GM21737 (cell line): Measurements from ENCODE around the gene PDE9A.
"Not testable (repeated sequence)": the region's sequence is repeated elsewhere in the genome, so short reads cannot be mapped to it uniquely, and the experiment has no call there.

Source experiments
- ATAC-seq: cut with Tn5 transposase; IDR thresholded peaks from one replicate; pipeline ENCODE4 v1.9.1; 2021; ENCODE audit warnings: mild to moderate bottlenecking, moderate library complexity; ENCODE audit not compliant: unreplicated experiment

The PDE9A gene

GRCh38 chr21:42785666-42786427, 132.4 kb downstream of the PDE9A start:
- no peak for ATAC-seq

DNA sequence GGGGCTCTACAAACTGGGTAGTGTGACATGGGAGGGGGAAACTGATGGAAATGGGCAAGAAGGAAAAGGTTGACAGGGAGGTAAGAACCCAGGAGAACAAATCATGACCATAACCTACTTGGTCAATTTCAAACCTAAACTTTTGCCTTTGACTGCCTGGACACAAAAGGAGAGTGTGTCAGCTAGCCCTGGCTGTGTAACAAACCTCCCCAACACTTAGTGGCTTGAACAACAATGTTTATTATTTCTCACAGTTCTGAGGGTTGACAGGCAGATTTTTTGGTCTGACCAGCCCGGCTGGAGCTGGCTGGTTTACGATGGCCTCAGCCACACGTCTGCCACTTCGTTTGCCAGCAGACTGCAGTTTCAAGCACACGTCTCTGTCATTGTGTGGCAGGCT, 133.5 kb downstream of the PDE9A start:
- ATAC-seq = no peak

GRCh38 chr21:42787613-42788012, 134.2 kb downstream of the PDE9A start:
- no peak for ATAC-seq

- no peak for ATAC-seq
Observed at GRCh38 chr21:42790520-42791065, 137.2 kb downstream of the PDE9A start.

DNA sequence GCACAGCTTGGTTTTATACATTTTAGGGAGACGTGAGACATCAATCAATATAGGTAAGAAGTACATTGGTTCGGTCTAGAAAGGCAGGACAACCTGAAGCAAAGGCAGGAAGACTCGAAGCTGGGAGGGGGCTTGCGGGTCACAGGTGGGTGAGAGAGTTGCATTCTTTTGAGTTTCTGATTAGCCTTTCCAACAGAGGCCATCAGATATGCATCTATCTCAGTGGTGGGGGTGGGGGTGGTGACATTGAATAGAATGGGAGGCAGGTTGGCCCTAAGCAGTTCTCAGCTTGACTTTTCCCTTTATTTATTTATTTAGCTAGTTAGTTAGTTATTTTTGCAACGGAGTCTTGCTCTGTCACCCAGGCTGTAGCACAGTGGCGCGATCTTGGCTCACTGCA, 140.4 kb downstream of the PDE9A start:
- no peak for ATAC-seq

DNA sequence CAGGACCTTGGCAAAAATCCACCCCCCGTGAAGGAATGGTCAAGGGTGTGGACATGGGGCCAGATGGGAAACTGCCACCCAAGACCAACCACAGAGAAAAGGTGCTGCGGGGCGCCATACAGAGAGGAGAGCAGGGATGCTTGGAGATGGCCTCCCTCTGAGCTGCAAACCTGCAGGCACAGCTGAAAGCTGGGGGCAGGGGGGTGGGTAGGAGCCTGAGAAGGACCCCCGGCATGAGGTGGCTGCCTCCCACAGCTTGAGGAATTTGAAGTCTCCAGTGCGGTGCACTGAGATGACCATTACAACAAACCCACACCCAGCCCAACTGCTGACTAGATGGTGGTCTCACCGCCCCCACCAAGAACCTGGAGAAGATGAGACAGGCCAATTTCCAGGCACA, 141.1 kb downstream of the PDE9A start:
- ATAC-seq = no peak

DNA sequence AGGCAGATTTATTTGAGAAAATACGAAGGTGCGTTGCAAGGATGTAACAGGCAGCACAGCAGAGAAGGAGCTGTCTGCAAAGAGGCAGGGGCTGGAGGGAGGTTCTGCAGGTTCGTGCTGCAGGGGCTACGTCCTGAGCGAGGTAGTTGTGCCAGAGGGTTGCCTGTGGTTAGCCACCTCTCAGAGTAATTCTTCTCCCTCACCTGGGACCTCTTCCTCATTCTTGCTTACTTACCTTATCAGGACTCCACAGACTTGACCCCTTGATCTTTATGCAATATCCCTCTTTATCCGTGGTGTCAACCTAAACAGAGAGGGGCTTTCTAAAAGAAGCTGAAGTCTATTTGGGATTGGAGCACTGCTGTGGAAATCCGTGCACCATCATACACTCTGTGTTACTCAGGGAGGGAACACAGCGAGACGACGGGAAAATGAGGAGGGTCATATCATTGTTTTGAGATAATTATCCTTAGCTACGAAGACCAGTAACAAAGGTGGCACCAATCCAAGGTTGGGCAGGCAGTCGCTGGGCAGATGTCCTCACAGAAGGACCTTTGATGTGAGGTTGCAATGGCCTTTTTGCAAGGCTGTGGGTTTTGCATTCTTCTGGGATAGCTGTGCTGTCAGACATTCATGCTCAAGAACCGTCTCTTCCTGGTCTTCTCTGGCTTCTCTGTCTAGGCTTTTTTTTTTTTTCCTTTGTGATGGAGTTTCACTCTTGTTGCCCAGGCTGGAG, 143.1 kb downstream of the PDE9A start:
- ATAC-seq = no peak

GRCh38 chr21:42797522-42797921, 144.1 kb downstream of the PDE9A start:
- no peak for ATAC-seq

GRCh38 chr21:42798106-42798505, 144.7 kb downstream of the PDE9A start:
- no peak for ATAC-seq

- no peak for ATAC-seq
Observed at GRCh38 chr21:42799516-42799915, 146.1 kb downstream of the PDE9A start.

GRCh38 chr21:42799948-42800347, 146.5 kb downstream of the PDE9A start:
- ATAC-seq = no peak

DNA sequence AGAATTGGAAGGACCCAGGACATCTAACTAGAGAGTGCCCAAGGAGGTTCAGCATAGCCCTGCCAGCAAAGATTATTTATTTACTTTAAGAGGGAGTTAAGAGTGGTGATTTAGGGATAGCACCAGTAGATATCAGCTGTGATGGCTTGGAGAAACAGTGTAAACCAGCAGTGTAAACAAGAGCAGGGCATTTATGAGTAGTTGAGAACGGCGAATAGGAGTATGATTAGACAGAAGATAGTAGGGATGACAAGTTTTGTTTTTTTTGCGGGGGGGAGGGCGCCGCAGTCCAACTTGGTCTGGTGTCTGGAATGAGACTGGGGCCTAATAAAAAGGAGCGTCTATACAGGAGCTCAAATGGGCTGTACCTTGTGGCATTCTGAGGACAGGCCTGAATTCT, 148.2 kb downstream of the PDE9A start:
- ATAC-seq = not testable (repeated sequence)

DNA sequence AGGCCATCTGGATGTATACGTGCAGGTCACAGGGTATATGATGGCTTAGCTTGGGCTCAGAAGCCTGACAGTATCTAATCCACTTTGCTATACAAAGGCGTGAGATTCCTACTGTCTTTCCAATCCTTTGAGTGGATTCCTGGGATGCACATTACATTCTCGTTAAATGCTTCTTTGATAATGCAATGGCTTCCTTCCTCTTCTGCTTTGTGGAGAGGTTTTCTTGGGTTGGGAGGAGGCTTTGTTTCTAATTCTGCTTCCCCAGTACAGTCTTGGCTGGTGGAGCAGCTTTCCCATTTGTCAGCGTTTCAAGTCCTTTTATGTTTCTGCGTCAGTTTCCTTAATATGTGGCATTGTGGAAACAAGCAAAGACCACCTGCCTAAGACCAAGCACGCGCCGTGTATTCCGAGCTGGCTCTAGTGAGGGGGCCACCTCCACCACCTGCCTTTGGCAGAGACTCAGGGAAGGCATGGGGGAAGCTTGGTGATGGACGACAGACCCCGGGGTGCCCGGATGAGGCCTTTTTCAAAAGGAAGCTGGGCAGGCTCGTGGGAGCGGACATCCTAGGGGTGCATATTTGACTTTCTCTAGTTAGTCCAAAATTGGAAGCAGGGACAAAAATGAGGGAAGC, 153.2 kb downstream of the PDE9A start:
- ATAC-seq = no peak

GRCh38 chr21:42807293-42807895, 154.0 kb downstream of the PDE9A start:
- not testable (repeated sequence) for ATAC-seq

- no peak for ATAC-seq
Observed at GRCh38 chr21:42807938-42808613, 154.7 kb downstream of the PDE9A start.

DNA sequence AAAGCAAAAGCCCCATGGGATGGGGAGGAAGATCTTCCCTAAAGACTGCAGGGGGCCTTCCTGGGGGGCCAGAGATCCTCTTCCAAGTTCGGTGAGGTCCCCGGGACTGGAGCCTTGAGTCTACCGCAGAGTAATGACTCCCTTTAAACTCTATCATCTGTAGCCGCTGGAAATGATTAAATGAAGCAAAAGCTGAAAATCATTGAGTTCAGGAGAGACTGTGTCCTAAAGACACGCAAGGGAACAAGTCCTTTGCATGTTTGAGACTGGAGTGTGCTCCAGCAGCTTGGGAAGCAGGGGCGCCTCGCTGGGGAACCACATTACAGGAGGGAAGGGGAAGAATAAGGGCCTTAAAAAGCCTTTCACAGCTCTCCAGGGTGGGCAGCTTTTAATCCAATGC, 155.8 kb downstream of the PDE9A start:
- no peak for ATAC-seq

DNA sequence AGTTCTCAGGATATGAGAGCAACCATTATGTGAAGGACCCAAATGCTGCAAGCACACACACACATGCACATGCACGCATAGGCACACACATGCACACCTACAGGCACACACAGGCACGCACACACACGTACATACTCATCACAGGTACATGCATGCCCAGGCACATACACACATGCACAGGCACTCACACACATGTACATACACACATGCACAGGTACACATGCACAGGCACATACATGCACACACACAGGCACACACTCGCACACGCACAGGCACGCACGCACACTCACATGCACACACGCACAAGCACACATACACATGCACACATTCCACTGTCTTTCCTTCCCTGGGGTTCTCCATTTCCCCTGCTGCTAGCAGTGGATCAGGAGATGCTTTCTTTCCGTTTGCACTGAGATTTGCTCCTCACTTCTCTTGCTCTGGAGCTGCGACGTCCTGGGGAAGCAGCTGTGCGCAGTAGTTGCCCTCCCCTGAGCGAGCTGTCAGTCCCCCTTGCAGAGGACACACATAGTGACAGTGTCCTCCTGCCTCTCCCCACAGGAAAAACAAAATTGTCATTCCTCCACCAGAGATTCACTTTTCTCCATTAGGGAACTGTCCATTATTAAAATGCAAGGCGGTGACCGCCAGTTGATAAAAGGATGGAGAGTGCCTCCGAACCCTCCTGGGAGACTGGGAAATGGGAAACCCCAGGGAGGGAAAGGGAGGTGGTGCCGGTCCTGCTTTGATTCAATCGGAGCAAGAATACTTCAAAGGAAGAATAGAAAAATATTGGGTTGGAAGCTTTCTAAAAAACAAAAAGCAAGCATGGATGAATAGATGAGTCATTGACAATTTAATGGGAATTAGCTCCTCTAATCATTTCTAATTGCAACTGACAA, 156.4 kb downstream of the PDE9A start:
- ATAC-seq = no peak

- no peak for ATAC-seq
Observed at GRCh38 chr21:42811960-42812359, 158.5 kb downstream of the PDE9A start.

DNA sequence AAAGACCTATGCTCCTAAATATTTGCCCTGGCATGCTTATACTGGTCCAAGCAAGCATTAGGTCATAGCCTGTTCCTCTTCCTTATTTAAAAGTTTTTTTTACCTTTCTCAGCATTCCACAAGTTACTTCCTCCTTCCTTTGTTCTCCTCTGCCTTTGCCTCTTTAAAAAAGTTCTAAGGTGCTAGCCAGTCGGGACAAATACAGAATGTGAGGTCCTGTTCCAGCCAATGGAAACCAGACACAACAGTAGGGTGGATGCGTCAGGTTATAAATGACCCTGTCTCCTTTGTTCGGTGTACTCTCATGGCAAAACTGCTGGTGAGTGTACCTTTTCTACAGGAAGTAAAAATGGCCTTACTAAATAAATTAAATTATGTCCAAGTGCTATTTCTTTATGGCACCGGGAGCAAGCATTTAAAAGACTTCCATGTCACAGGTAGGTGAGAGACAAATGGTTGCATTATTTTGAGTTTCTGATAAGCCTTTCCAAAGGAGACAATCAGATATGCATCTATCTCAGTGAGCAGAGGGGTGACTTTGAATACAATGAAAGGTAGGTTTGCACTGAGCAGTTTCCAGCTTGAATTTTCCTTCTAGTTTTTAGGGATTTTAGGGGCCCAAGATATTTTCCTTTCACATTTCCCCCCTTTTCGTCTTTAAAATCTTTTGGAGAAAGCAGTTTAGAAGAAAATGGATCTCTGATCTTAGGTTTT, 159.3 kb downstream of the PDE9A start:
- not testable (repeated sequence) for ATAC-seq
